GM12874 (cell line): ENCODE results near the gene SPEM1.

Source experiments
- CTCF ChIP-seq: IDR thresholded peaks from 2 replicates; pipeline ENCODE4 v1.5.1; 2011; ENCODE audit warnings: low read depth, mild to moderate bottlenecking, control low read depth, low read length, moderate library complexity; ENCODE audit not compliant: insufficient read depth

The SPEM1 gene

GRCh38 chr17:7463372-7463846 is 43.3 kb downstream of the SPEM1 start:
- no peak for TF ChIP-seq CTCF

GRCh38 chr17:7464081-7464480 is 44.0 kb downstream of the SPEM1 start:
- TF ChIP-seq CTCF: no peak

GRCh38 chr17:7465597-7466275 is 45.6 kb downstream of the SPEM1 start:
- no peak for TF ChIP-seq CTCF

- TF ChIP-seq CTCF: no peak
Measured at GRCh38 chr17:7466318-7466638, 46.2 kb downstream of the SPEM1 start.

GRCh38 chr17:7466639-7467341 is 46.7 kb downstream of the SPEM1 start:
- TF ChIP-seq CTCF: no peak

GRCh38 chr17:7467498-7467897 is 47.4 kb downstream of the SPEM1 start:
- no peak for TF ChIP-seq CTCF

- no peak for TF ChIP-seq CTCF
Measured at GRCh38 chr17:7468290-7468689, 48.2 kb downstream of the SPEM1 start.
